Thymus (tissue), 11 donors: ENCODE results near the gene NUP214. TPM values are rescaled to one million over a fixed set of nuclear protein-coding genes. Genes with fewer than 3 reads are reported as not detected.
A peak's percentile ranks its signal among the peaks of the same experiment; 100 is the strongest.
"Not testable (repeated sequence)": the region's sequence is repeated elsewhere in the genome, so short reads cannot be mapped to it uniquely, and the experiment has no call there.

Experiments used
- DNase-seq, 9 donors: peaks; one replicate each; pipeline ENCODE4 v3.0.0-alpha.2; 2013; ENCODE audit warnings: low spot score in 9 of 9, low read depth in 6 of 9, missing footprints in 1 of 9
- H3K27ac ChIP-seq, 2 donors: one replicate each; pipeline ENCODE4 v1.5.1; 2013; ENCODE audit warnings: control low read depth in 1 of 2, low read depth in 1 of 2, low read length in 1 of 2, mild to moderate bottlenecking in 1 of 2, moderate library complexity in 1 of 2
- H3K27me3 ChIP-seq, 2 donors: one replicate each; pipeline ENCODE4 v1.5.1; 2013; ENCODE audit warnings: low read length in 1 of 2; ENCODE audit not compliant: control insufficient read depth in 2 of 2, insufficient read depth in 1 of 2
- H3K36me3 ChIP-seq, 2 donors: one replicate each; pipeline ENCODE4 v1.5.1; 2013; ENCODE audit warnings: low read length in 1 of 2, mild to moderate bottlenecking in 1 of 2, moderate library complexity in 1 of 2; ENCODE audit not compliant: control insufficient read depth in 2 of 2, insufficient read depth in 2 of 2
- H3K4me1 ChIP-seq, 2 donors: one replicate each; pipeline ENCODE4 v1.5.1; 2013; ENCODE audit warnings: low read length in 2 of 2; ENCODE audit not compliant: control insufficient read depth in 2 of 2, insufficient read depth in 2 of 2
- H3K4me3 ChIP-seq, 2 donors: one replicate each; pipeline ENCODE4 v1.5.1; 2013; ENCODE audit warnings: low read length in 2 of 2, control low read depth in 1 of 2, mild to moderate bottlenecking in 1 of 2
- H3K9me3 ChIP-seq, 2 donors: one replicate each; pipeline ENCODE4 v1.5.1; 2013; ENCODE audit warnings: low read length in 1 of 2, mild to moderate bottlenecking in 1 of 2; ENCODE audit not compliant: control insufficient read depth in 2 of 2, insufficient read depth in 1 of 2
- WGBS: extraction: QIAGEN DNeasy Blood & Tissue Kit; methylation state at CpG from one replicate; pipeline ENCODE4 v1.1.7; 2013; 5-methylcytosine and 5-hydroxymethylcytosine counted together
- polyA plus RNA-seq: library from polyadenylated mRNA; stranded (reverse); fragments of 200-250 nt; gene quantifications from one replicate; pipeline ENCODE4 v1.2.3, GENCODE V29; 2013
- total RNA-seq: library from RNA; stranded (reverse); fragments of 120-200 nt; gene quantifications from one replicate; pipeline ENCODE4 v1.2.4, GENCODE V29; 2013
- donor health status: healthy.

NUP214 gene
- total and polyA plus RNA-seq, 2 donors, result 31.3 to 35.0 TPM

DNA sequence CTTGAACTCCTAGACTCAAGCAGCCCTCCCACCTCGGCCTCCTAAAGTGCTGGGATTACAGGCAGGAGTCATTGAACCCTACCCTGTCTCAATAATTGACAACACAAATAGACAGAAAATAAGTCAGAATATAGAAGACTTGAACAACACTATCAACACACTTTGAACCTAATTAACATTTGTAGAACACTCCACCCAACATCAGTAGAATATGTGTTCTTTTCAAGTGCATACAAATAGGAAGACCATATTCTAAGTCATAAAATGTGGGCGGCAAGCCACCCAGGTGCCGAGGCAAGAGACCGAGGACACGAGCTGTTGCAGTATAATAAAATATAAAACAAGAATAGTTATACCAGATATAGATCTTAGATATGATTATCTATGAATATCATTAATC, 118.9 kb downstream of the NUP214 start:
- DNase-seq, H3K4me3 ChIP-seq, H3K27me3 ChIP-seq, H3K27ac ChIP-seq, H3K36me3 ChIP-seq: not testable (repeated sequence)
- H3K4me1 ChIP-seq, result peaks cover 9 to 20% of the 10 kb centered on the region in 2 donors
- peaks cover 0 to 10% of the 10 kb centered on the region in 2 donors for H3K9me3 ChIP-seq
- WGBS, result 98% methylated on average over 5 of the region's 5 CpGs

- Histone ChIP-seq H3K27ac (no peak overlapping the region), H3K27me3 (no peaks in the 10 kb centered on the region), H3K36me3 (no peaks in the 10 kb centered on the region), H3K9me3 (peaks cover 0 to 5% of the 10 kb centered on the region in 2 donors), H3K4me1 (peaks cover 0 to 6% of the 10 kb centered on the region in 2 donors), H3K4me3 (no peak overlapping the region)
- WGBS, result 98% methylated on average over 4 of the region's 4 CpGs
- no peak for DNase-seq
These were observed 121.2 kb downstream of the NUP214 start for GRCh38 chr9:131246618-131247017.

- WGBS, result 85% methylated on average over 23 of the region's 23 CpGs
- H3K4me1 ChIP-seq, result peaks cover 22 to 61% of the 10 kb centered on the region in 2 donors
- H3K27me3 ChIP-seq, result no peaks in the 10 kb centered on the region
- no peaks in the 10 kb centered on the region for H3K9me3 ChIP-seq
- peak overlapping the region; percentile 11 to 25 for H3K4me3 ChIP-seq
- H3K36me3 ChIP-seq, result no peaks in the 10 kb centered on the region
- DNase-seq, result no peak
- H3K27ac ChIP-seq, result peak overlapping the region; percentile 70 to 84
These were observed 126.7 kb downstream of the NUP214 start for GRCh38 chr9:131252120-131252519.

- Histone ChIP-seq H3K4me1 (peaks cover 31 to 78% of the 10 kb centered on the region in 2 donors), H3K9me3 (no peaks in the 10 kb centered on the region), H3K27ac (peak overlapping the region; percentile 62 to 75), H3K27me3 (no peaks in the 10 kb centered on the region), H3K36me3 (peaks cover 6 to 9% of the 10 kb centered on the region in 2 donors), H3K4me3 (no peak overlapping the region)
- DNase-seq, result no peak
- 41% methylated on average over 14 of the region's 14 CpGs for WGBS
These were observed 128.6 kb downstream of the NUP214 start for GRCh38 chr9:131253891-131254491.

DNA sequence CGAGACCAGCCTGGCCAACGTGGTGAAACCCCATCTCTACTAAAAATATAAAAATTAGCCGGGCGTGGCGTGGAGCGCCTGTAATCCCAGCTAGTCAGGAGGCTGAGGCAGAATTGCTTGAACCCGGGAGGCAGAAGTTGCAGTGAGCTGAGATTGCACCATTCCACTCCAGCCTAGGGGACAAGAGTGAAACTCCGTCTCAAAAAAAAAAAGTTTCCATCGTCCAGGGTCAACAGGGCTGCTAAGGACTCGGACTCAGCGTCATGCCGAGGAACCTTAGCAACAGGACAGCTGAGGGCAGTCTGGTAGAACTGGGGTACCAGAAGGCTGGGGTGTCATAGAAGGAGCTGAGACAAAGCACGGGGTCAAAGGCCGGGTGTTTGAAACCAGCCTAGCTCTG, 129.2 kb downstream of the NUP214 start:
- H3K27me3 ChIP-seq, result no peaks in the 10 kb centered on the region
- H3K27ac ChIP-seq, result peak overlapping the region; percentile 75 to 99
- H3K9me3 ChIP-seq, result no peaks in the 10 kb centered on the region
- H3K36me3 ChIP-seq, result peaks cover 13 to 15% of the 10 kb centered on the region in 2 donors
- peaks cover 31 to 78% of the 10 kb centered on the region in 2 donors for H3K4me1 ChIP-seq
- DNase-seq, result no peak
- 92% methylated on average over 14 of the region's 14 CpGs for WGBS
- H3K4me3 ChIP-seq, result no peak overlapping the region

GRCh38 chr9:131255676-131256197, 130.4 kb downstream of the NUP214 start:
- Histone ChIP-seq H3K27ac (peak overlapping the region; percentile 99), H3K27me3 (no peaks in the 10 kb centered on the region), H3K36me3 (peaks cover 24 to 26% of the 10 kb centered on the region in 2 donors), H3K4me3 (peak overlapping the region; percentile 50 to 52), H3K9me3 (no peaks in the 10 kb centered on the region), H3K4me1 (peaks cover 31 to 78% of the 10 kb centered on the region in 2 donors)
- 24% methylated on average over 8 of the region's 8 CpGs for WGBS
- peak in 1 of 9 donors; percentile 51 for DNase-seq

DNA sequence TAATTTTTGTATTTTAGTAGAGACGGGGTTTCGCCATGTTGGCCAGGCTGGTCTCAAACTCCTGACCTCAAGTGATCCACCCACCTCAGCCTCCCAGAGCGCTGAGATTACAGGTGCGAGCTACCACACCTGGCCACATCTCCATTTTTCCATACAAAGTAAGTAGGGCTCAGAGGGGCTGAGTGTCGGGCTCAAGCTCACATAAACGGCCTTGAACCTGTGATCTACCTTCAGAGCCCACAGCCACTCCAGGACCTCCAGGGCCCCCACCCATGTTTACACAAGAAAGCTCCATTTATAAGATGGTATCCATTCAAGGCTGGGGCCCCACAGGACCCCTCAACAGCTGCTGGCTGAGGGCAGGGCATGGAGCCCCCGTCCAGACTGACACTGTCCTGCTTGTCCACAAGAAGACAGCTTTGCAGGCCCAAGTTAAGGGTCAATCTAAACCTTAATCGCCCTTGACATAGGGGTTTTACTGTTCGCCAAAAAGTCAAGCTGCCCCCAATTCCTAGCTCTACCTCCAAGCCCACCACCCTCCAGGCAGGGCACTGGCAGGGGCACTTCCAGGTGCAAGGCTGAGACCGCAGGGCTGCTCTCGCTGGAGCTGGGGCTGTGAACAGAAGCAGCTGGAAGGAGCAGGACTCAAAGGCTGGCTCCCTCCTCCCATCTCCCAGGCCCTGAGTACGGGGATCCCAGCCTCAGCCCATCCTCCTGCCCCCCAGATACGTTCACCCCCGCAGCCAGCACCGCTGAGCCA, 132.1 kb downstream of the NUP214 start:
- Histone ChIP-seq H3K4me3 (no peak overlapping the region), H3K27me3 (no peaks in the 10 kb centered on the region), H3K4me1 (peaks cover 23 to 64% of the 10 kb centered on the region in 2 donors), H3K27ac (peak overlapping the region; percentile 78 to 99), H3K36me3 (peaks cover 38 to 40% of the 10 kb centered on the region in 2 donors), H3K9me3 (no peaks in the 10 kb centered on the region)
- DNase-seq, result peak in 1 of 9 donors; percentile 52
- 67% methylated on average over 15 of the region's 15 CpGs for WGBS

- H3K4me3 ChIP-seq, result no peak overlapping the region
- DNase-seq, result no peak
- WGBS, result 95% methylated on average over 15 of the region's 15 CpGs
- peaks cover 22 to 57% of the 10 kb centered on the region in 2 donors for H3K4me1 ChIP-seq
- H3K27me3 ChIP-seq, result no peaks in the 10 kb centered on the region
- no peaks in the 10 kb centered on the region for H3K9me3 ChIP-seq
- H3K27ac ChIP-seq, result peak overlapping the region; percentile 55 to 99
- peaks cover 44 to 47% of the 10 kb centered on the region in 2 donors for H3K36me3 ChIP-seq
These were observed 132.8 kb downstream of the NUP214 start for GRCh38 chr9:131258186-131258585.
